Caco-2 (cell line): ENCODE results near the gene TDRD5. TPM values are rescaled to one million over a fixed set of nuclear protein-coding genes. Genes with fewer than 3 reads are reported as not detected.
A peak's percentile ranks its signal among the peaks of the same experiment; 100 is the strongest.

ENCODE experiments used
- BruUV-seq: library from RNA; stranded (reverse); fragments of 400-500 nt; replicated peaks from 2 replicates; lab custom pipeline; 2021; lab: Mats Ljungman, UMichigan
- CTCF ChIA-PET: fragments of 300-600 bp; sonication (Branson Sonifier 250); formaldehyde crosslinking; loops from one replicate; lab custom pipeline; 2022; ENCODE audit warnings: antibody characterized with exemption; lab: Charles Lee
- POLR2A ChIA-PET: fragments of 300-600 bp; sonication (Branson Sonifier 250); formaldehyde crosslinking; loops from one replicate; lab custom pipeline; 2022; ENCODE audit warnings: antibody characterized with exemption; lab: Charles Lee
- DNase-seq, 2 experiments: peaks; one replicate each; pipeline versions ENCODE4 v3.0.0 to v3.0.0-alpha.2; 2020 to 2022
- H3K27me3 ChIP-seq: replicated peaks from 2 replicates; pipeline ENCODE4 v1.6.0; 2011; ENCODE audit warnings: low read length; ENCODE audit not compliant: control insufficient read depth, insufficient read depth
- H3K36me3 ChIP-seq: 2 replicates; pipeline ENCODE4 v1.5.1; 2011; ENCODE audit warnings: low read length; ENCODE audit not compliant: control insufficient read depth, insufficient read depth
- H3K4me1 ChIP-seq: fragments of 250-450 bp; sonication (Bioruptor Pico); 2 replicates; pipeline ENCODE4 v1.5.1; 2020; ENCODE audit warnings: mild to moderate bottlenecking
- H3K4me3 ChIP-seq: 2 replicates; pipeline ENCODE4 v1.5.1; 2011; ENCODE audit warnings: low read depth, mild to moderate bottlenecking, control low read depth, low read length
- H3K9me3 ChIP-seq: fragments of 250-450 bp; sonication (Bioruptor Pico); 2 replicates; pipeline ENCODE4 v1.5.1; 2020; ENCODE audit warnings: mild to moderate bottlenecking, moderate library complexity
- H3K27ac Mint-ChIP-seq: one replicate; pipeline ENCODE4 v1.8.0; 2022; ENCODE audit warnings: mixed read lengths; ENCODE audit not compliant: unreplicated experiment
- H3K27me3 Mint-ChIP-seq: one replicate; pipeline ENCODE4 v1.8.0; 2022; ENCODE audit warnings: mixed read lengths; ENCODE audit not compliant: insufficient read depth, unreplicated experiment
- H3K36me3 Mint-ChIP-seq: one replicate; pipeline ENCODE4 v1.8.0; 2022; ENCODE audit warnings: mild to moderate bottlenecking, mixed read lengths; ENCODE audit not compliant: insufficient read depth, unreplicated experiment
- H3K4me1 Mint-ChIP-seq: one replicate; pipeline ENCODE4 v1.8.0; 2022; ENCODE audit warnings: low read depth, mixed read lengths; ENCODE audit not compliant: unreplicated experiment
- H3K4me3 Mint-ChIP-seq: one replicate; pipeline ENCODE4 v1.8.0; 2022; ENCODE audit warnings: mild to moderate bottlenecking, moderate library complexity, mixed read lengths; ENCODE audit not compliant: unreplicated experiment
- H3K9me3 Mint-ChIP-seq: one replicate; pipeline ENCODE4 v1.8.0; 2022; ENCODE audit warnings: mixed read lengths; ENCODE audit not compliant: unreplicated experiment
- intact Hi-C: fragments of 100-400 bp; cut with micrococcal nuclease; formaldehyde crosslinking; loops from one replicate; pipeline ENCODE4 v1.10.0; 2022; ENCODE audit not compliant: unreplicated experiment
- total RNA-seq: library from RNA; stranded (reverse); gene quantifications from 2 replicates; pipeline ENCODE4 v1.2.3, GENCODE V29; 2022
- TF ChIP-seq, protein P1 (sequence below), 2 experiments: fragments of 200-600 bp in 1 of 2; IDR thresholded peaks; 1 replicate in 1 of 2; 2 replicates in 1 of 2; pipeline versions ENCODE4 v1.5.1 to v1.8.0; 2011 to 2022; ENCODE audit warnings: antibody characterized with exemption in 1 of 2, control low read depth in 1 of 2, inconsistent platforms in 1 of 2, low read depth in 1 of 2, low read length in 1 of 2, mild to moderate bottlenecking in 1 of 2, moderate library complexity in 1 of 2; ENCODE audit not compliant: insufficient read depth in 1 of 2, severe bottlenecking in 1 of 2, unreplicated experiment in 1 of 2

TDRD5 gene
- total RNA-seq, 1 experiment from 2014 or later = 0.52 TPM

DNA sequence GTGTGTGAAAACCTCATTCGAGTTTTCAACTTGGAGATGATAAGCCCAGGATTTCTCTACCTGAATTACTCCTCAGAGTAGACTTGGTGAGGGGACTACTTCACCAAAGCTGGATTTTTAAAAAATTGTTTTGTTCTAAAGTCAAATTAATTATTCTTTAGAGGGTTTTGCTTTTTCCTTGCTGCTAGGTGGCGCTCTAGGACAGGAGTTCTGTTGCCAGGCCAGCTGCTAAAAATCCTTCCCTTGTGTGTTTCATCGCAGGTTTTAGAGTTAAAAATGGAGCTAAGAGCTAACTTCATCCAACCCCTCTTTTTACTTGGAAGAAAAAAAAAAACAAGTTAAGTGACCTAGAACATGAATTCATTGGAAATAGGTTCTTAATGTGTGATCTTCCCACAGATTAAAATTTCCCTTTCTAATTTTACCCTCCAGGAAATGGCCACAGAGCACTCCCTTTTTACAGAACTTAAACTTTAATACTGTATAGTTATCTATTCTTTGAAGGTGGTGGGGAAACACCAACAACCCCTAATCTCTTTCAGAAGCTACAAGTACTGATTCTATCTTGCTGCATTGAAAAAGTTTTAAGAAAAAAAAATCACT lies 114.8 kb downstream of the TDRD5 start:
- H3K4me3 ChIP-seq = no peak overlapping the region

DNA sequence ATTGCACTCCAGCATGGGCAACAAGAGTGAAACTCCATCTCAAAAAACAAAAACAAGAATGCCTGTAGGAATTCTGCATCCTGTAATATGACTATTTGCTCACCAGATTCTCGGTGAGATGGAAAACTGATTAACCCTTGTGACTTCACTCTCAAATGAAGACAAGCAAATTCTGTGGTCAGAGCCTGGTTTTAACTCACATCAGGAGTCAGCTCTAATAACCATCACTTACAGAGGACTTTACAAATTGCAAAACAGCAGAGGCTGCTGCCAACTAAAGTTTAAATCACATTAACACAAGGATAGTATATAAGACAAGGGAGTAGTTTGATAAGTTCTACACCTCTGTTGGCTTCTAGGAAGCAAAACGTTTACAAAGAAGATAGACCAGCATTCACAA lies 115.8 kb downstream of the TDRD5 start:
- no peak overlapping the region for H3K4me3 Mint-ChIP-seq
- no TSS peak for BruUV-seq
- Histone ChIP-seq H3K4me1 (peaks cover 8% of the 10 kb centered on the region), H3K9me3 (no peaks in the 10 kb centered on the region), H3K36me3 (no peaks in the 10 kb centered on the region), H3K27me3 (no peaks in the 10 kb centered on the region), H3K4me3 (no peak overlapping the region)
- no peaks in the 10 kb centered on the region for H3K9me3 Mint-ChIP-seq
- H3K36me3 Mint-ChIP-seq = no peaks in the 10 kb centered on the region
- H3K4me1 Mint-ChIP-seq = peaks cover 8% of the 10 kb centered on the region
- POLR2A ChIA-PET = no interaction called here
- no peak overlapping the region for H3K27ac Mint-ChIP-seq
- no peak for DNase-seq
- CTCF ChIA-PET = interaction anchor here (3.5 to 4.0 kb wide), 2 partner anchors 102 to 108 kb away, joined by 135 to 237 read pairs; no protein-coding TSS in a partner anchor
- TF ChIP-seq, protein P1, sequence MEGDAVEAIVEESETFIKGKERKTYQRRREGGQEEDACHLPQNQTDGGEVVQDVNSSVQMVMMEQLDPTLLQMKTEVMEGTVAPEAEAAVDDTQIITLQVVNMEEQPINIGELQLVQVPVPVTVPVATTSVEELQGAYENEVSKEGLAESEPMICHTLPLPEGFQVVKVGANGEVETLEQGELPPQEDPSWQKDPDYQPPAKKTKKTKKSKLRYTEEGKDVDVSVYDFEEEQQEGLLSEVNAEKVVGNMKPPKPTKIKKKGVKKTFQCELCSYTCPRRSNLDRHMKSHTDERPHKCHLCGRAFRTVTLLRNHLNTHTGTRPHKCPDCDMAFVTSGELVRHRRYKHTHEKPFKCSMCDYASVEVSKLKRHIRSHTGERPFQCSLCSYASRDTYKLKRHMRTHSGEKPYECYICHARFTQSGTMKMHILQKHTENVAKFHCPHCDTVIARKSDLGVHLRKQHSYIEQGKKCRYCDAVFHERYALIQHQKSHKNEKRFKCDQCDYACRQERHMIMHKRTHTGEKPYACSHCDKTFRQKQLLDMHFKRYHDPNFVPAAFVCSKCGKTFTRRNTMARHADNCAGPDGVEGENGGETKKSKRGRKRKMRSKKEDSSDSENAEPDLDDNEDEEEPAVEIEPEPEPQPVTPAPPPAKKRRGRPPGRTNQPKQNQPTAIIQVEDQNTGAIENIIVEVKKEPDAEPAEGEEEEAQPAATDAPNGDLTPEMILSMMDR (IDR thresholded peaks at IDR 0.05; ENCODE audit: insufficient read depth in 1 of 2, low read depth in 1 of 2, low read length in 1 of 2, severe bottlenecking in 1 of 2, unreplicated experiment in 1 of 2) = no peak
- intact Hi-C loops = no loop called here
- H3K27me3 Mint-ChIP-seq = peaks cover 16% of the 10 kb centered on the region

More for the DNA sequence above, 114.8 kb downstream of the TDRD5 start:
- Mint-ChIP-seq H3K36me3 (no peaks in the 10 kb centered on the region), H3K4me3 (no peak overlapping the region), H3K9me3 (no peaks in the 10 kb centered on the region), H3K27ac (no peak overlapping the region), H3K4me1 (peaks cover 8% of the 10 kb centered on the region), H3K27me3 (peaks cover 14% of the 10 kb centered on the region)
- TF ChIP-seq, protein P1 (IDR thresholded peaks at IDR 0.05; ENCODE audit: insufficient read depth in 1 of 2, low read depth in 1 of 2, low read length in 1 of 2, severe bottlenecking in 1 of 2, unreplicated experiment in 1 of 2) = peak; percentile 75 to 80
- Histone ChIP-seq H3K4me1 (peaks cover 8% of the 10 kb centered on the region), H3K27me3 (no peaks in the 10 kb centered on the region), H3K36me3 (no peaks in the 10 kb centered on the region), H3K9me3 (no peaks in the 10 kb centered on the region)
- DNase-seq = peak; percentile 47 to 69
- ChIA-PET CTCF (interaction anchor here (0.6 to 4.0 kb wide), 11 partner anchors 12 to 473 kb away, joined by 3 to 237 read pairs (median 6); partner anchors contain the start of gene NPHS2), POLR2A (interaction anchor here (1.3 kb wide), 1 partner anchor 104 kb away, joined by 9 read pairs; no protein-coding TSS in a partner anchor)
- BruUV-seq = no TSS peak
- intact Hi-C loops = loop anchor here (1.0 kb wide), 4 partner anchors 64 to 473 kb away; no protein-coding TSS in a partner anchor

DNA sequence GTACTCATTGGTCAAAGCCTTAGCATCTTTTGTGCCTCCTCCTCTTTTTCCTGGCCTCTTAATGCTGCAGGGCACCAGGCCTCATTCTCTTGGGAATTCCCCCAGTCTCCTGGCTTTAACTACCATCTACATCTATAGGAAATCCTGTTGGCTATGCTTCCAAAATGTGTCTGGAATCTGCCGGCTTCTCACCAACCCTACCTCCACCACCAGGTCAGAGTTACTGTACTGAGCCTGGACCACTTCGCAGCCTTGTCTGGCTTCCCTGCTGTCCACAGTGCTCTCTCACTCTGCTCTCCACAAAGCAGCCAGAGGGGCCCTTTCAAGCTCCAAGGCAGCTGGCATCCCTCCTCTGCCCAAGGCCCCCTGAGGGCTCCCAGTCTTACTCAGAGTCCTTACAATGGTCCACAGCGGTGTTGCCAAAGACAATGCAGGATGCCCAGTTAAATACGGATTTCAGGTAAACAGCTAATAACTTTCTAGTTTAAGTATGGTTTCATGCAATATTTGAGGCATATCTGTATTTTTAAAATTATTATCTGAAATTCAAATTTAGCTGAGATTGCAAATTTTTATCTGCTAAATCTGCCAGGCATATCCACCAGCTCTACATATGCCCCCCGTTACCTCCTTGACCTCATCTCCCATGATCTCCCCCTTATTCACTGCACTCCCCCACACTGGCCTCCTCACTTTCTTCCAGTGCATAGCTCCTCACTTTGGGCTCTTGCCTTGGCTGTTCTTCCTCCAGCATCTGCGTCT lies 117.0 kb downstream of the TDRD5 start:
- H3K4me3 ChIP-seq = no peak overlapping the region
- no peak for DNase-seq
- BruUV-seq = no TSS peak
- peaks cover under 1% of the 10 kb centered on the region for H3K4me1 ChIP-seq
- Mint-ChIP-seq H3K36me3 (no peaks in the 10 kb centered on the region), H3K9me3 (peaks cover 6% of the 10 kb centered on the region), H3K27me3 (peaks cover 16% of the 10 kb centered on the region), H3K4me1 (peaks cover under 1% of the 10 kb centered on the region), H3K4me3 (no peak overlapping the region), H3K27ac (no peak overlapping the region)
- intact Hi-C loops = no loop called here
- CTCF ChIA-PET = interaction anchor here (0.6 to 3.3 kb wide), 3 partner anchors 101 to 109 kb away, joined by 3 to 23 read pairs (median 9); no protein-coding TSS in a partner anchor
- H3K9me3 ChIP-seq = no peaks in the 10 kb centered on the region; the same call in 1 of the 2 replicates
- TF ChIP-seq, protein P1 (IDR thresholded peaks at IDR 0.05; ENCODE audit: insufficient read depth in 1 of 2, low read depth in 1 of 2, low read length in 1 of 2, severe bottlenecking in 1 of 2, unreplicated experiment in 1 of 2) = no peak
- no peaks in the 10 kb centered on the region for H3K27me3 ChIP-seq
- POLR2A ChIA-PET = no interaction called here
- H3K36me3 ChIP-seq = no peaks in the 10 kb centered on the region
